ENCODE results near the gene SNTG2. TPM values are rescaled to one million over a fixed set of nuclear protein-coding genes. Genes with fewer than 3 reads are reported as not detected.

SNTG2 gene
- total RNA-seq, 2 donors from 2014 or later: 2.4 TPM; not detected in 1

DNA sequence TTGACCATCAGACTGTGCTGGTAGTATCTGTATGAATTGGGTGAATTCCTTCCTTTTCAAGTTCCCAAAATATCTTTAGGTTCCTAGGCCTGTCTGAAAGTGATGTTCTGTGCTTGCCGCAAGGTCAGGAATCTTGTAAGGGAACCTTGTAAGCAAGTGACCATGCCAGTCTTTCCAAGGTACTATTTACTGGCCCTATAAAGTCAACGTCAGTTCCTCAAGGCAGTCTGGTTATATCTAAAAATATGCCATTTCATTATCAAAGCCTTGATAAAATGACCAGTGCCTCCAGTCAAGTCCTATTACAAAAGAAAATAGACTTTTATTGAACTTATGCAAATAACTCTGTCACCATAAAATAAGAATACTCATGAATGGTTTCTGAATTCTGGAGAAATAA, 374.2 kb downstream of the SNTG2 start:
- H3K27ac ChIP-seq: no peak overlapping the region
- DNase-seq (ENCODE audit: low spot score): no peak
- H3K4me1 ChIP-seq: no peaks in the 10 kb centered on the region
- no peaks in the 10 kb centered on the region for H3K36me3 ChIP-seq
- no peaks in the 10 kb centered on the region for H3K27me3 ChIP-seq
- no peaks in the 10 kb centered on the region for H3K9me3 ChIP-seq
- TF ChIP-seq, protein P1, sequence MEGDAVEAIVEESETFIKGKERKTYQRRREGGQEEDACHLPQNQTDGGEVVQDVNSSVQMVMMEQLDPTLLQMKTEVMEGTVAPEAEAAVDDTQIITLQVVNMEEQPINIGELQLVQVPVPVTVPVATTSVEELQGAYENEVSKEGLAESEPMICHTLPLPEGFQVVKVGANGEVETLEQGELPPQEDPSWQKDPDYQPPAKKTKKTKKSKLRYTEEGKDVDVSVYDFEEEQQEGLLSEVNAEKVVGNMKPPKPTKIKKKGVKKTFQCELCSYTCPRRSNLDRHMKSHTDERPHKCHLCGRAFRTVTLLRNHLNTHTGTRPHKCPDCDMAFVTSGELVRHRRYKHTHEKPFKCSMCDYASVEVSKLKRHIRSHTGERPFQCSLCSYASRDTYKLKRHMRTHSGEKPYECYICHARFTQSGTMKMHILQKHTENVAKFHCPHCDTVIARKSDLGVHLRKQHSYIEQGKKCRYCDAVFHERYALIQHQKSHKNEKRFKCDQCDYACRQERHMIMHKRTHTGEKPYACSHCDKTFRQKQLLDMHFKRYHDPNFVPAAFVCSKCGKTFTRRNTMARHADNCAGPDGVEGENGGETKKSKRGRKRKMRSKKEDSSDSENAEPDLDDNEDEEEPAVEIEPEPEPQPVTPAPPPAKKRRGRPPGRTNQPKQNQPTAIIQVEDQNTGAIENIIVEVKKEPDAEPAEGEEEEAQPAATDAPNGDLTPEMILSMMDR (IDR thresholded peaks at IDR 0.05): no peak
- no peak overlapping the region for H3K4me3 ChIP-seq

DNA sequence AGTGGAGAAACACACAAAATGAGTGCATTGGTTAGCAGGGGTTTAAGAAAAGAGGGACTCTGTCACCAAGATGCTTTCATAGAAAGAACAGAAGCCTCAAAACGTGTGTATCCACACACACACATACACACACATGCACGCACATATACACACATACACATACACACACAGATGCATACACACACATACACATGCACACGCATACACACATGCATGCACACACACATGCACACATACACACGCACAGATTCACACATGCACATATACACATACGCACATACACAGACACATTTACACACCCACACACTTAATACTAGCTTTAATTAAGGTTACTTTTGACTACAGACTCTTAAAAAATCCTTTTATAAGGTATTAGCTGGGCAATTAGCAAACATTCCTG, 378.0 kb downstream of the SNTG2 start:
- no peak overlapping the region for H3K4me3 ChIP-seq
- no peaks in the 10 kb centered on the region for H3K27me3 ChIP-seq
- DNase-seq (ENCODE audit: low spot score): no peak
- no peak overlapping the region for H3K27ac ChIP-seq
- H3K9me3 ChIP-seq: no peaks in the 10 kb centered on the region
- TF ChIP-seq, protein P1 (IDR thresholded peaks at IDR 0.05): no peak
- no peaks in the 10 kb centered on the region for H3K36me3 ChIP-seq
- H3K4me1 ChIP-seq: no peaks in the 10 kb centered on the region

DNA sequence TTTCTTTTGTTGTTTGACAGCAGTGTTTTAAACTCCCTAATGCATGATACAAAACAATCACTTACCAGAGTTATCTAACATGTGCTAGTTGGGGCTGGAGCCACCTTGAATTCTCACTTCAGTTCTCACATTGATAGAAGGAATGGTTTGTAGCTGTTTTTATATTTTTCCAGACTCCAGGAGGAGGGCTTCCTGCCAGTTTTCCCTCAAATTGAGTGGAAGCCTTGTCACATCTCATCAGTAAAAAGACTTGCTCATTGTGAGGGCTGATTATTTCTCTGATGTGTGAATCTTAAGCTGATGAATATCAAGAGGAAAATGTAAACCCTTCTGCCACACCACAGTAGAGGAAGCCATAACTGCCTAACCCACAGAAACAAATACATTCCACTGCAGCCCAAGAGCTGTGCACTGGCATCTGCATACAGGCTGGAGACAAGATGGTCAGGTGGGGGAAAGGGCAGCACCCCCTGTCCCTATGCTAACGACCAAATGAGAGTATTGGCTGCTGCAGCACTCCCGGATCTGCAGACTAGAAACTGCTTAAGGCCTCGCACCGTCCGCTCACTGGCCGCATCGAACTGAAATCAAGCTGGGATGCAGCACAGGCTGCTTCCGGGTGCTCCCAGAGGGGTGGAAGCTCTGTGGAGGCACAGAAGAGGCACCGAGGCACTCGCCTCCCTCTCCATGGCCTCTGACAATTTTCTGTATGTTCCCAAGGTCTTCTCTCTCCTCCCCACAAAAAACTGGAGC, 388.9 kb downstream of the SNTG2 start:
- H3K27ac ChIP-seq: no peak overlapping the region
- H3K4me3 ChIP-seq: no peak overlapping the region
- no peaks in the 10 kb centered on the region for H3K27me3 ChIP-seq
- TF ChIP-seq, protein P1 (IDR thresholded peaks at IDR 0.05): no peak
- H3K4me1 ChIP-seq: no peaks in the 10 kb centered on the region
- no peak for DNase-seq (ENCODE audit: low spot score)
- H3K36me3 ChIP-seq: no peaks in the 10 kb centered on the region
- H3K9me3 ChIP-seq: peaks cover 0 to 10% of the 10 kb centered on the region in 2 donors

DNA sequence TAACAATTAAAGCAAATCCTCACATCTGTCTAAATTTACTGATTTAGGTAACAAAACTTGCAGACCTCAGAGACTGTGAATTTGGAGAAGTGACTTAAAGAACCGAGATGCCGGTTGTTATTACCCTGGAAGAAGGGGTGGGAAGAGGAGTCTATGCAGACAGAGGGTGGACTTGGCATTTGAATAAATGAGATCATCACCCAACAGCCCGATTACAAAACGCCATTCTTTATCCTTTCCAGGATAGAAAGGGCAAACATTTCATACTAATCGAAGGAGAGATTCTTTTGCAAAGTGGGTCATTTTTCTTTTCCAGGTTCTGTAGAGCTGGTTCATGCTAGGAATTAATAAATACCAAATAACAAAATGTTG, 389.5 kb downstream of the SNTG2 start:
- H3K27ac ChIP-seq: no peak overlapping the region
- no peaks in the 10 kb centered on the region for H3K36me3 ChIP-seq
- DNase-seq (ENCODE audit: low spot score): no peak
- TF ChIP-seq, protein P1 (IDR thresholded peaks at IDR 0.05): no peak
- H3K4me3 ChIP-seq: no peak overlapping the region
- H3K27me3 ChIP-seq: no peaks in the 10 kb centered on the region
- no peaks in the 10 kb centered on the region for H3K4me1 ChIP-seq
- peaks cover 0 to 10% of the 10 kb centered on the region in 2 donors for H3K9me3 ChIP-seq

DNA sequence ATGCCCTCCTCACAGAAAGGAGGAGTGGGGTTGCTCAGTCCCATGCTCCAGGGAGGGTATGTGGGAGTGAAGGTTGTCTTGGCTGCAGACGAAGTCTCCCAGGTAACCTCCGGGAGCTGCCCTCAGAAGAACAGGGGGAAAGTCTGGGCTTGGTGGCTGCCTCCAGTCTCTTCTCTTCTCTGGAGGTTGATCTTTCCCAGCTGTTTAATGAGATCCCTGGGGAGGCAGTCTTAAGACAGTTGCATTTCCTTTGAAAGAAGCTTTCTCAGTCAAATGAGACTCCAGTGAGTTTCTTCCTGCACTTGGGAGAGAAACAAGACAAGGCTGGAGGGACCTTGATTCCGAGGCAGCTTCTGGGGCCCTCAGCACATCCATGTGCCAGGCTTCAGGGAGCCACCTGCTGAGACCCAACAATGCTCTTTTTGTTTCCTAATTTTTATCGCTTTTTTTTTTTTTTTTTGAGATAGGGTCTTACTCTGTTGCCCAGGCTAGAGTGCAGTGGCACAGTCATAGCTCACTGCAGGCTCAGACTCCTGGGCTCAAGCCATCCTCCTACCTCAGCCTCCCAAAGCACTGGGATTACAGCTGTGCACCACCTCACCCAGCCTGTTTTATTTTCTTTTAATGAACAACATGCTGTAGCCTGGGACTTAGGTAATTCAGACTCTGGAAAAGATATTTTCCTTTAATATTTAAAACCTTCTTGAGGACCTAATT, 390.9 kb downstream of the SNTG2 start:
- no peak for DNase-seq (ENCODE audit: low spot score)
- Histone ChIP-seq H3K9me3 (peaks cover 0 to 5% of the 10 kb centered on the region in 2 donors), H3K4me3 (no peak overlapping the region), H3K36me3 (no peaks in the 10 kb centered on the region), H3K27me3 (no peaks in the 10 kb centered on the region), H3K4me1 (no peaks in the 10 kb centered on the region), H3K27ac (no peak overlapping the region)
- TF ChIP-seq, protein P1 (IDR thresholded peaks at IDR 0.05): no peak
